Lower lobe of right lung (tissue), 2 donors: ENCODE measurements around the gene ZNF639. TPM values are rescaled to one million over a fixed set of nuclear protein-coding genes. Genes with fewer than 3 reads are reported as not detected.

Experiments used
- ATAC-seq, 2 donors: fragments of 200-7000 bp; cut with Tn5 transposase; one replicate each; pipeline ENCODE4 v1.9.1; 2020 to 2022; ENCODE audit warnings: mild to moderate bottlenecking in 2 of 2, moderate library complexity in 2 of 2
- DNase-seq: peaks from one replicate; pipeline ENCODE4 v3.0.0-alpha.2; 2020
- H3K27ac ChIP-seq: fragments of 200-600 bp; one replicate; pipeline ENCODE4 v1.8.0; 2022
- H3K27me3 ChIP-seq: fragments of 200-600 bp; one replicate; pipeline ENCODE4 v1.8.0; 2022; ENCODE audit warnings: low read depth
- H3K36me3 ChIP-seq: fragments of 200-600 bp; one replicate; pipeline ENCODE4 v1.8.0; 2022; ENCODE audit warnings: mild to moderate bottlenecking
- H3K4me1 ChIP-seq: fragments of 200-600 bp; one replicate; pipeline ENCODE4 v1.8.0; 2022
- H3K4me3 ChIP-seq: fragments of 200-600 bp; one replicate; pipeline ENCODE4 v1.8.0; 2022; ENCODE audit warnings: mild to moderate bottlenecking
- H3K9me3 ChIP-seq: fragments of 200-600 bp; one replicate; pipeline ENCODE4 v1.8.0; 2022
- intact Hi-C: fragments of 100-400 bp; cut with DNase I; formaldehyde crosslinking; loops from one replicate; pipeline ENCODE4 v1.11.0; 2022
- total RNA-seq: library from RNA; stranded (reverse); fragmentation: NEBNext Ultra II Directional; extraction: Animal tissue kit (Norgen Biotek cat#: 25700); gene quantifications from one replicate; pipeline ENCODE4 v1.2.1, GENCODE V29; 2021
- TF ChIP-seq, protein P1 (sequence below): fragments of 200-600 bp; IDR thresholded peaks from one replicate; pipeline ENCODE4 v1.8.0; 2022; ENCODE audit warnings: antibody characterized with exemption, mild to moderate bottlenecking
- donor health status: DM: no; HTN: yes; CAD: no; lungs with severe emphysema.

ZNF639 gene
- total RNA-seq, 1 donor from 2014 or later = 26.2 TPM

DNA sequence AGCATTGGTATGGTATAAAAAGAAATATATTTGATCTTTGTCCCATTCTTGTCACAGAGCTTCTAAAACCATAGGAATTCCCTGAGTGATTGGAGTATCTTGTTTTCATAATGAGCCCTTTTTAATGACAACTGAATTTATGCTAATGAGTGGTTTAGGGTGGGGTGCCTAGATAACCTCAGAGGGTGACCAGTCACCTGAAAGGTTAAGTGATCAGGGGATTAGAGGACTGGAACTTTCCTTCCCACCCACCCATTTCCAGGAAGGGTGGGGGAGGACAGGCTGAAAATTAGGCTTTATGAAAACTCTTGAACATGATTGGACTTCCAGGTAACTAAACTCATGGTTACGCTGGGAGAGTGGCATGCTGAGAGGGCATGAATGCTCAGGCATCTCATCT is 33.2 kb downstream of the ZNF639 start:
- TF ChIP-seq, protein P1, sequence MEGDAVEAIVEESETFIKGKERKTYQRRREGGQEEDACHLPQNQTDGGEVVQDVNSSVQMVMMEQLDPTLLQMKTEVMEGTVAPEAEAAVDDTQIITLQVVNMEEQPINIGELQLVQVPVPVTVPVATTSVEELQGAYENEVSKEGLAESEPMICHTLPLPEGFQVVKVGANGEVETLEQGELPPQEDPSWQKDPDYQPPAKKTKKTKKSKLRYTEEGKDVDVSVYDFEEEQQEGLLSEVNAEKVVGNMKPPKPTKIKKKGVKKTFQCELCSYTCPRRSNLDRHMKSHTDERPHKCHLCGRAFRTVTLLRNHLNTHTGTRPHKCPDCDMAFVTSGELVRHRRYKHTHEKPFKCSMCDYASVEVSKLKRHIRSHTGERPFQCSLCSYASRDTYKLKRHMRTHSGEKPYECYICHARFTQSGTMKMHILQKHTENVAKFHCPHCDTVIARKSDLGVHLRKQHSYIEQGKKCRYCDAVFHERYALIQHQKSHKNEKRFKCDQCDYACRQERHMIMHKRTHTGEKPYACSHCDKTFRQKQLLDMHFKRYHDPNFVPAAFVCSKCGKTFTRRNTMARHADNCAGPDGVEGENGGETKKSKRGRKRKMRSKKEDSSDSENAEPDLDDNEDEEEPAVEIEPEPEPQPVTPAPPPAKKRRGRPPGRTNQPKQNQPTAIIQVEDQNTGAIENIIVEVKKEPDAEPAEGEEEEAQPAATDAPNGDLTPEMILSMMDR = no peak
- peaks cover 100% of the 10 kb centered on the region for H3K36me3 ChIP-seq
- no peaks in the 10 kb centered on the region for H3K9me3 ChIP-seq
- H3K27ac ChIP-seq = no peak overlapping the region
- intact Hi-C loops = no loop called here
- DNase-seq = no peak
- H3K4me1 ChIP-seq = no peaks in the 10 kb centered on the region
- no peak overlapping the region for H3K4me3 ChIP-seq
- no peak for ATAC-seq
- no peaks in the 10 kb centered on the region for H3K27me3 ChIP-seq

DNA sequence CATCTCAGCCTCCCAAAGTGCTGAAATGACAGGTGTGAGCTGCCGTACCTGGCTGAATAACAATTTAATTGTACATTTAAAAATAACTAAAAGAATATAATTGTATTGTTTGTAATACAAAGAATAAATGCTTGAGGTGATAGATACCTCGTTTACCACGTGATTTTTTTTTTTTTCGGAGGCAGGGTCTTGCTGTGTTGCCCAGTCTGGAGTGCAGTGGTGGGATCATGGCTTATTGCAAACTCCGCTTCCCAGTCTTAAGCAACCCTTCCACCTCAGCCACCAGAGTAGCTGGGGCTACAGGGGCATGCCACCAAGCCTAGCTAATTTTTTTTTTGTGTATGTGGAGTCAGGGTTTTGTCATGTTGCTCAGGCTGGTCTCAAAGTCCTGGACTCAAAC is 40.5 kb downstream of the ZNF639 start:
- no peak for ATAC-seq
- peaks cover 100% of the 10 kb centered on the region for H3K36me3 ChIP-seq
- H3K27me3 ChIP-seq = no peaks in the 10 kb centered on the region
- H3K4me1 ChIP-seq = no peaks in the 10 kb centered on the region
- H3K9me3 ChIP-seq = no peaks in the 10 kb centered on the region
- H3K27ac ChIP-seq = no peak overlapping the region
- DNase-seq = no peak
- H3K4me3 ChIP-seq = no peak overlapping the region
- intact Hi-C loops = no loop called here
- TF ChIP-seq, protein P1 = no peak

GRCh38 chr3:179369621-179370020 is 46.8 kb downstream of the ZNF639 start:
- Histone ChIP-seq H3K27ac (no peak overlapping the region), H3K4me1 (no peaks in the 10 kb centered on the region), H3K27me3 (no peaks in the 10 kb centered on the region), H3K36me3 (peaks cover 78% of the 10 kb centered on the region), H3K9me3 (no peaks in the 10 kb centered on the region), H3K4me3 (no peak overlapping the region)
- TF ChIP-seq, protein P1 = no peak
- DNase-seq = no peak
- no peak for ATAC-seq
- intact Hi-C loops = no loop called here

DNA sequence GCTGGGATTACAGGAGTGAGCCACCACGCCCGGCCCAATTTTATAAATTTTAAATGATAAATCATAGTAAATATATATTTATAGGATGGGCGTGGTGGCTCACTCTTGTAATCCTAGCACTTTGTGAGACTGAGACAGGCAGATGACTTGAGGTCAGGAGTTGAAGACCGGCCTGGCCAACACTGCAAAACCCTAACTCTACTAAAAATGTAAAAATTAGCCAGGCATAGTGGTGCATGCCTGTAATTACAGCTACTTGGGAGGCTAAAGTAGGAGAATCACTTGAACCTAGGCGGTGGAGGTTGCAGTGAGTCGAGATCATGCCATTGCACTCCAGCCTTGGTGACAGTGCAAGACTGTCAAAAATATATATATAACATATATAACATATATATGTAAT is 51.1 kb downstream of the ZNF639 start:
- no peak overlapping the region for H3K27ac ChIP-seq

DNA sequence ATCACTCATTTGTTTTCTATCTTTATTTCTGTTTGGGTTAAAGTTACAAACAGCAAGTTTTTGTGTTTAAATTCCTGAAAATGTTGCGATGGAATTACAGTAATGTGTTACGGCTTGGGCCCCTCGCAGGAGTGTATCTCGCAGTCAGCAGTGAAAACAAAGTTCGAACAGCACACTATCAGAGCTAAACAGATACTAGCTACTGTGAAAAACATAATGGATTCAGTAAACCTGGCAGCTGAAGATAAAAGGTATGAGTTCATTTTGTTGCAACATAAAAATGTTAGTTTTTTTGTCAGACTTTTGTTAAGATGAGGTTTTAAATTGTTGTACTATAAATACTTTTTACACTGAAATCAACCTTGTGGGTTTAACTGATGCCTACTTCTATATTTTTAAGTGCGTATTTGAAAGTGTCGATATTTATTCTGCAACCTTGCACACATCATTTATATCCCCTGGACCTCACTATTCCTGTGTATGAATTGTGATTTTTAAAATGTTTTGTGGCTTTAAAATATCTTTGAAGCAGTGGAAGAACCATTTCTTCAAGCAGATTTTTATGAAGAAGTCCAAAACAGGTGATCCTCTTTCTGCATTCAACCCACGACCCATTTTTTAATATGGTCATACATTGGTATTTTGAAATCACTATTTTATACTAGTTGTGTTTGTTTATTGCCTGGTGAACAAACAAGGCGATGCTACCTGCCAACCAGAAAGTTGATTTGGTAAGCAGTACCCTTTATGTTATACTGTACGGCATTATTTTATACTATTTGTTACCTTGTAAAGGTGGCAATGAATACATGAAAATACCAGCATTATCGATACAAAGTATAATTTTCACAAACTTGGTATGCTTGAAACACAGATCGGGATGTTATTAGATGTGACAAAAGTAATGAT is 52.5 kb downstream of the ZNF639 start:
- DNase-seq (no peak), ATAC-seq (no peak)
- no peak overlapping the region for H3K4me3 ChIP-seq
- no peaks in the 10 kb centered on the region for H3K9me3 ChIP-seq
- intact Hi-C loops = no loop called here
- TF ChIP-seq, protein P1 = no peak
- H3K27me3 ChIP-seq = no peaks in the 10 kb centered on the region
- H3K4me1 ChIP-seq = no peaks in the 10 kb centered on the region
- H3K36me3 ChIP-seq = peaks cover 77% of the 10 kb centered on the region
- no peak overlapping the region for H3K27ac ChIP-seq

More for the DNA sequence above, 51.1 kb downstream of the ZNF639 start:
- DNase-seq (no peak), ATAC-seq (no peak)
- Histone ChIP-seq H3K9me3 (no peaks in the 10 kb centered on the region), H3K36me3 (peaks cover 77% of the 10 kb centered on the region), H3K4me1 (no peaks in the 10 kb centered on the region), H3K27me3 (no peaks in the 10 kb centered on the region), H3K4me3 (no peak overlapping the region)
- TF ChIP-seq, protein P1 = no peak
- intact Hi-C loops = no loop called here
